Thyroid gland (tissue), 4 donors: Measurements from ENCODE around the gene MEGF6.

Experiments
- CTCF ChIP-seq, 6 experiments: fragments of 200-600 bp in 3 of 6; fragments of 450-650 bp in 3 of 6; sonication (generic) in 3 of 6; IDR thresholded peaks; one replicate each; pipeline ENCODE4 v1.5.1; 2016 to 2019; ENCODE audit warnings: antibody characterized with exemption in 6 of 6, mild to moderate bottlenecking in 2 of 6, inconsistent platforms in 1 of 6, moderate library complexity in 1 of 6
- POLR2A ChIP-seq, 2 donors: fragments of 450-650 bp; IDR thresholded peaks; one replicate each; pipeline ENCODE4 v1.6.1; 2017; ENCODE audit warnings: antibody characterized with exemption in 2 of 2, mild to moderate bottlenecking in 2 of 2, moderate library complexity in 1 of 2

DNA sequence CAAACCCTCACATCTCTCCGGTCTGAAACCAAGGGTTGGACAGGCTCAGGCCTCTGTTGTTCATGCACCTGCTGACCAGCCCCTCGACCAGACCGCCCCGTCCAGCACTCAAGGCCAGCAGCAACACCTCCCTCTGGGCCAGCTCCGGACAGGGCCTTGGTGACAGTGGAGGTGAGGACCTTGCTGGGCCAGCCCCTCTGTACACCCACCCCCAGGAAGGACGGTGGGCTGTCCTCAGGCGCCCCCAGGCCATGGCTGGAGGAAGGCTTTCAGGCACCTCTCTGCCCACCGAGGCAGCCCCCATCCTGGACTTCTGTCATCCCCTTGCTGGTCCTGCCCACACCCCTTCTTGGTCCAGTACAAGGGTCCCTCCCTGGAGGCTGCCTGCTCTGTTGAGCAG lies 48.6 kb downstream of the MEGF6 start:
- TF ChIP-seq POLR2A (IDR thresholded peaks at IDR 0.05), result no peak
- TF ChIP-seq CTCF (IDR thresholded peaks at IDR 0.05), result no peak
